ENCODE data around the gene SLC46A2. TPM values are rescaled to one million over a fixed set of nuclear protein-coding genes. Genes with fewer than 3 reads are reported as not detected.

The SLC46A2 gene
- not detected for polyA plus RNA-seq (2013, experiment 1 of 2)
- not detected for polyA plus RNA-seq (2013, experiment 2 of 2)

GRCh38 chr9:112890106-112891081, at the start of gene SLC46A2:
Gene SLC46A2 (minus strand): TSS chr9:112890876. CDS start chr9:112890681, 195 bp downstream.
- no peak within 1 kb of the TSS for H4K91ac ChIP-seq (ENCODE audit: low read length)
- no peaks in the 10 kb centered on the region for H3K9me3 ChIP-seq (ENCODE audit: control insufficient read depth, low read length)
- H3K23ac ChIP-seq (ENCODE audit: low read length in 2 of 2) = no peak within 1 kb of the TSS
- WGBS = 22% methylated on average over 76 of the region's 78 CpGs
- no peak within 1 kb of the TSS for H2BK15ac ChIP-seq (ENCODE audit: low read depth, poor library complexity, severe bottlenecking)
- no peak within 1 kb of the TSS for H3K14ac ChIP-seq (ENCODE audit: low read length in 2 of 2)
- H3K9ac ChIP-seq (ENCODE audit: low read length) = peak within 1 kb of the TSS; percentile 43
- H3K79me1 ChIP-seq (replicated peaks; ENCODE audit: low read length, poor library complexity, severe bottlenecking) = no peaks in the 10 kb centered on the region
- no peak within 1 kb of the TSS for H2BK5ac ChIP-seq (ENCODE audit: low read depth, low read length, poor library complexity, severe bottlenecking)
- H3K18ac ChIP-seq (ENCODE audit: low read depth in 1 of 2, low read length in 2 of 2) = no peak within 1 kb of the TSS
- no peak within 1 kb of the TSS for H2AFZ ChIP-seq (ENCODE audit: low read depth, low read length)
- no peak within 1 kb of the TSS for H3K4ac ChIP-seq (ENCODE audit: low read depth in 1 of 2, low read length in 2 of 2)
- H4K8ac ChIP-seq (ENCODE audit: low read length) = no peak within 1 kb of the TSS
- no peak for DNase-seq
- H2BK12ac ChIP-seq (ENCODE audit: low read length in 2 of 2) = no peak within 1 kb of the TSS
- peak within 1 kb of the TSS; percentile 55 for H3K4me2 ChIP-seq (ENCODE audit: low read length, poor library complexity, severe bottlenecking)
- H2BK120ac ChIP-seq (ENCODE audit: low read depth, low read length) = no peak within 1 kb of the TSS
- peaks cover 10% of the 10 kb centered on the region for H3K4me1 ChIP-seq (ENCODE audit: control insufficient read depth, insufficient read depth, low read depth, low read length)
- H3K4me3 ChIP-seq (ENCODE audit: insufficient read depth in 1 of 2, low read depth in 1 of 2, low read length in 2 of 2) = peak within 1 kb of the TSS; percentile 8 to 82
- H2AK5ac ChIP-seq (ENCODE audit: low read length, severe bottlenecking) = no peak within 1 kb of the TSS
- peaks cover 23 to 37% of the 10 kb centered on the region in 2 experiments for H3K27me3 ChIP-seq (ENCODE audit: control insufficient read depth in 1 of 2, insufficient read depth in 1 of 2, low read length in 2 of 2)
- no peaks in the 10 kb centered on the region for H3K36me3 ChIP-seq (ENCODE audit: control insufficient read depth in 1 of 2, insufficient read depth in 2 of 2, low read depth in 1 of 2, low read length in 2 of 2)
- H3K27ac ChIP-seq (ENCODE audit: low read length, poor library complexity, severe bottlenecking) = no peak within 1 kb of the TSS

GRCh38 chr9:112939418-112939817, 48.7 kb upstream of the SLC46A2 start:
- peaks cover 0 to 29% of the 10 kb centered on the region in 2 experiments for H3K27me3 ChIP-seq (ENCODE audit: control insufficient read depth in 1 of 2, insufficient read depth in 1 of 2, low read length in 2 of 2)
- H4K91ac ChIP-seq (ENCODE audit: low read length) = no peak overlapping the region
- H2BK5ac ChIP-seq (ENCODE audit: low read depth, low read length, poor library complexity, severe bottlenecking) = no peak overlapping the region
- no peak overlapping the region for H2BK12ac ChIP-seq (ENCODE audit: low read length in 2 of 2)
- no peak overlapping the region for H3K27ac ChIP-seq (ENCODE audit: low read length, poor library complexity, severe bottlenecking)
- H3K23ac ChIP-seq (ENCODE audit: low read length in 2 of 2) = no peak overlapping the region
- no peak overlapping the region for H3K4ac ChIP-seq (ENCODE audit: low read depth in 1 of 2, low read length in 2 of 2)
- H2BK120ac ChIP-seq (ENCODE audit: low read depth, low read length) = no peak overlapping the region
- H3K9ac ChIP-seq (ENCODE audit: low read length) = no peak overlapping the region
- no peak overlapping the region for H3K4me2 ChIP-seq (ENCODE audit: low read length, poor library complexity, severe bottlenecking)
- no peak overlapping the region for H2AK5ac ChIP-seq (ENCODE audit: low read length, severe bottlenecking)
- H3K14ac ChIP-seq (ENCODE audit: low read length in 2 of 2) = no peak overlapping the region
- H2AFZ ChIP-seq (ENCODE audit: low read depth, low read length) = no peak overlapping the region
- H4K8ac ChIP-seq (ENCODE audit: low read length) = no peak overlapping the region
- no peak overlapping the region for H3K18ac ChIP-seq (ENCODE audit: low read depth in 1 of 2, low read length in 2 of 2)
- no peaks in the 10 kb centered on the region for H3K36me3 ChIP-seq (ENCODE audit: control insufficient read depth in 1 of 2, insufficient read depth in 2 of 2, low read depth in 1 of 2, low read length in 2 of 2)
- H2BK15ac ChIP-seq (ENCODE audit: low read depth, poor library complexity, severe bottlenecking) = no peak overlapping the region
- H3K79me1 ChIP-seq (replicated peaks; ENCODE audit: low read length, poor library complexity, severe bottlenecking) = no peaks in the 10 kb centered on the region
- no peak overlapping the region for H3K4me3 ChIP-seq (ENCODE audit: insufficient read depth in 1 of 2, low read depth in 1 of 2, low read length in 2 of 2)
- no peak for DNase-seq
- peaks cover 33% of the 10 kb centered on the region for H3K9me3 ChIP-seq (ENCODE audit: control insufficient read depth, low read length)
- no peaks in the 10 kb centered on the region for H3K4me1 ChIP-seq (ENCODE audit: control insufficient read depth, insufficient read depth, low read depth, low read length)

- Histone ChIP-seq H2BK5ac (ENCODE audit: low read depth, low read length, poor library complexity, severe bottlenecking) (no peak overlapping the region), H3K4me2 (ENCODE audit: low read length, poor library complexity, severe bottlenecking) (no peak overlapping the region), H3K9me3 (ENCODE audit: control insufficient read depth, low read length) (peaks cover 26% of the 10 kb centered on the region), H3K27ac (ENCODE audit: low read length, poor library complexity, severe bottlenecking) (no peak overlapping the region), H4K8ac (ENCODE audit: low read length) (no peak overlapping the region), H3K79me1 (replicated peaks; ENCODE audit: low read length, poor library complexity, severe bottlenecking) (no peaks in the 10 kb centered on the region), H2BK15ac (ENCODE audit: low read depth, poor library complexity, severe bottlenecking) (no peak overlapping the region), H3K27me3 (ENCODE audit: control insufficient read depth in 1 of 2, insufficient read depth in 1 of 2, low read length in 2 of 2) (peaks cover 3 to 35% of the 10 kb centered on the region in 2 experiments), H2BK120ac (ENCODE audit: low read depth, low read length) (no peak overlapping the region), H2AFZ (ENCODE audit: low read depth, low read length) (no peak overlapping the region), H2AK5ac (ENCODE audit: low read length, severe bottlenecking) (no peak overlapping the region), H2BK12ac (ENCODE audit: low read length in 2 of 2) (no peak overlapping the region), H3K18ac (ENCODE audit: low read depth in 1 of 2, low read length in 2 of 2) (no peak overlapping the region), H3K4me3 (ENCODE audit: insufficient read depth in 1 of 2, low read depth in 1 of 2, low read length in 2 of 2) (no peak overlapping the region), H3K4ac (ENCODE audit: low read depth in 1 of 2, low read length in 2 of 2) (no peak overlapping the region), H3K9ac (ENCODE audit: low read length) (no peak overlapping the region), H3K36me3 (ENCODE audit: control insufficient read depth in 1 of 2, insufficient read depth in 2 of 2, low read depth in 1 of 2, low read length in 2 of 2) (no peaks in the 10 kb centered on the region), H3K14ac (ENCODE audit: low read length in 2 of 2) (no peak overlapping the region), H3K23ac (ENCODE audit: low read length in 2 of 2) (no peak overlapping the region), H3K4me1 (ENCODE audit: control insufficient read depth, insufficient read depth, low read depth, low read length) (no peaks in the 10 kb centered on the region), H4K91ac (ENCODE audit: low read length) (no peak overlapping the region)
- WGBS = 95% methylated on average over 2 of the region's 2 CpGs
- DNase-seq = no peak
These were observed 43.0 kb upstream of the SLC46A2 start for GRCh38 chr9:112933696-112934095.

GRCh38 chr9:112925058-112925641, 34.5 kb upstream of the SLC46A2 start:
- peak; percentile 24 for DNase-seq
- H3K27me3 ChIP-seq (ENCODE audit: control insufficient read depth in 1 of 2, insufficient read depth in 1 of 2, low read length in 2 of 2) = peaks cover 2 to 29% of the 10 kb centered on the region in 2 experiments
- no peak overlapping the region for H2AK5ac ChIP-seq (ENCODE audit: low read length, severe bottlenecking)

More at GRCh38 chr9:112925058-112925641, 34.5 kb upstream of the SLC46A2 start:
- Histone ChIP-seq H2AFZ (ENCODE audit: low read depth, low read length) (no peak overlapping the region), H4K8ac (ENCODE audit: low read length) (no peak overlapping the region), H3K4me3 (ENCODE audit: insufficient read depth in 1 of 2, low read depth in 1 of 2, low read length in 2 of 2) (no peak overlapping the region), H3K9me3 (ENCODE audit: control insufficient read depth, low read length) (peaks cover under 1% of the 10 kb centered on the region), H3K27ac (ENCODE audit: low read length, poor library complexity, severe bottlenecking) (no peak overlapping the region), H4K91ac (ENCODE audit: low read length) (no peak overlapping the region), H3K36me3 (ENCODE audit: control insufficient read depth in 1 of 2, insufficient read depth in 2 of 2, low read depth in 1 of 2, low read length in 2 of 2) (no peaks in the 10 kb centered on the region), H3K4me2 (ENCODE audit: low read length, poor library complexity, severe bottlenecking) (no peak overlapping the region), H3K9ac (ENCODE audit: low read length) (peak overlapping the region; percentile 73), H3K4me1 (ENCODE audit: control insufficient read depth, insufficient read depth, low read depth, low read length) (no peaks in the 10 kb centered on the region), H2BK120ac (ENCODE audit: low read depth, low read length) (no peak overlapping the region), H3K79me1 (replicated peaks; ENCODE audit: low read length, poor library complexity, severe bottlenecking) (no peaks in the 10 kb centered on the region), H3K14ac (ENCODE audit: low read length in 2 of 2) (no peak overlapping the region), H2BK15ac (ENCODE audit: low read depth, poor library complexity, severe bottlenecking) (no peak overlapping the region), H3K23ac (ENCODE audit: low read length in 2 of 2) (no peak overlapping the region), H3K18ac (ENCODE audit: low read depth in 1 of 2, low read length in 2 of 2) (no peak overlapping the region), H2BK5ac (ENCODE audit: low read depth, low read length, poor library complexity, severe bottlenecking) (no peak overlapping the region), H3K4ac (ENCODE audit: low read depth in 1 of 2, low read length in 2 of 2) (no peak overlapping the region), H2BK12ac (ENCODE audit: low read length in 2 of 2) (no peak overlapping the region)
- 38% methylated on average over 8 of the region's 8 CpGs for WGBS
